HUES64 (cell line): ENCODE data around the gene MACROD2.

Experiments used
- H3K27ac ChIP-seq: 2 replicates; pipeline ENCODE4 v1.7.0; 2013; ENCODE audit warnings: low read depth, low read length, inconsistent platforms
- H3K27me3 ChIP-seq: 2 replicates; pipeline ENCODE4 v1.6.1; 2013; ENCODE audit warnings: mild to moderate bottlenecking, low read length; ENCODE audit not compliant: insufficient read depth
- H3K36me3 ChIP-seq: 2 replicates; pipeline ENCODE4 v1.6.1; 2013; ENCODE audit warnings: mild to moderate bottlenecking, low read length; ENCODE audit not compliant: insufficient read depth
- H3K4me1 ChIP-seq: 2 replicates; pipeline ENCODE4 v1.6.1; 2013; ENCODE audit warnings: mild to moderate bottlenecking, low read length, moderate library complexity; ENCODE audit not compliant: insufficient read depth
- H3K4me3 ChIP-seq: 2 replicates; pipeline ENCODE4 v1.5.1; 2013; ENCODE audit warnings: mild to moderate bottlenecking, low read length, moderate library complexity
- H3K9ac ChIP-seq: 2 replicates; pipeline ENCODE4 v1.6.1; 2013; ENCODE audit warnings: mild to moderate bottlenecking, low read depth, low read length
- H3K9me3 ChIP-seq: 2 replicates; pipeline ENCODE4 v1.6.1; 2013; ENCODE audit warnings: low read depth, low read length; ENCODE audit not compliant: insufficient read depth
- WGBS: fragments of 150-250, 120-280 bp; methylation state at CpG from one replicate; pipeline ENCODE4 v1.1.7; 2013; ENCODE audit warnings: missing lambda C conversion rate; 5-methylcytosine and 5-hydroxymethylcytosine counted together

Gene MACROD2

GRCh38 chr20:14410869-14411555 lies 415.7 kb downstream of the MACROD2 start:
- H3K27ac ChIP-seq: no peak overlapping the region
- WGBS: 84% methylated on average over 3 of the region's 3 CpGs
- no peaks in the 10 kb centered on the region for H3K27me3 ChIP-seq
- no peaks in the 10 kb centered on the region for H3K36me3 ChIP-seq
- no peak overlapping the region for H3K4me3 ChIP-seq
- H3K9me3 ChIP-seq: no peaks in the 10 kb centered on the region
- peaks cover 14% of the 10 kb centered on the region for H3K4me1 ChIP-seq
- H3K9ac ChIP-seq: no peak overlapping the region

- Histone ChIP-seq H3K9me3 (no peaks in the 10 kb centered on the region), H3K27me3 (no peaks in the 10 kb centered on the region), H3K4me3 (no peak overlapping the region), H3K9ac (no peak overlapping the region), H3K27ac (no peak overlapping the region), H3K4me1 (peaks cover 14% of the 10 kb centered on the region), H3K36me3 (no peaks in the 10 kb centered on the region)
- WGBS: 90% methylated on average over 4 of the region's 5 CpGs
Measured at GRCh38 chr20:14412065-14412681, 416.9 kb downstream of the MACROD2 start.

- Histone ChIP-seq H3K27ac (no peak overlapping the region), H3K36me3 (no peaks in the 10 kb centered on the region), H3K4me1 (peaks cover 22% of the 10 kb centered on the region), H3K9ac (no peak overlapping the region), H3K27me3 (no peaks in the 10 kb centered on the region), H3K9me3 (no peaks in the 10 kb centered on the region), H3K4me3 (no peak overlapping the region)
- WGBS: 92% methylated on average over 3 of the region's 3 CpGs
Measured at GRCh38 chr20:14413835-14414234, 418.5 kb downstream of the MACROD2 start.

GRCh38 chr20:14414560-14414959 lies 419.2 kb downstream of the MACROD2 start:
- Histone ChIP-seq H3K27me3 (no peaks in the 10 kb centered on the region), H3K9me3 (no peaks in the 10 kb centered on the region), H3K36me3 (no peaks in the 10 kb centered on the region), H3K27ac (no peak overlapping the region), H3K9ac (no peak overlapping the region), H3K4me1 (peaks cover 22% of the 10 kb centered on the region), H3K4me3 (no peak overlapping the region)
- whole genome bisulfite sequencing: 63% methylated on average over 2 of the region's 2 CpGs

- H3K4me1 ChIP-seq: peaks cover 22% of the 10 kb centered on the region
Measured at GRCh38 chr20:14415467-14415866, 420.2 kb downstream of the MACROD2 start.

GRCh38 chr20:14418376-14418775 lies 423.1 kb downstream of the MACROD2 start:
- H3K4me1 ChIP-seq: peaks cover 22% of the 10 kb centered on the region
- no peak overlapping the region for H3K9ac ChIP-seq
- 67% methylated on average over 2 of the region's 2 CpGs for WGBS
- no peak overlapping the region for H3K4me3 ChIP-seq
- H3K9me3 ChIP-seq: no peaks in the 10 kb centered on the region
- no peaks in the 10 kb centered on the region for H3K27me3 ChIP-seq
- no peak overlapping the region for H3K27ac ChIP-seq
- no peaks in the 10 kb centered on the region for H3K36me3 ChIP-seq

More at GRCh38 chr20:14415467-14415866, 420.2 kb downstream of the MACROD2 start:
- 86% methylated on average over 3 of the region's 3 CpGs for WGBS
- Histone ChIP-seq H3K27ac (no peak overlapping the region), H3K36me3 (no peaks in the 10 kb centered on the region), H3K4me3 (no peak overlapping the region), H3K27me3 (no peaks in the 10 kb centered on the region), H3K9ac (no peak overlapping the region), H3K9me3 (no peaks in the 10 kb centered on the region)

GRCh38 chr20:14422892-14423291 lies 427.6 kb downstream of the MACROD2 start:
- Histone ChIP-seq H3K4me1 (peaks cover 8% of the 10 kb centered on the region; the same call in 1 of the 2 replicates), H3K27ac (no peak overlapping the region), H3K9me3 (no peaks in the 10 kb centered on the region), H3K27me3 (no peaks in the 10 kb centered on the region), H3K36me3 (no peaks in the 10 kb centered on the region), H3K9ac (no peak overlapping the region), H3K4me3 (no peak overlapping the region)
- 83% methylated on average over 4 of the region's 4 CpGs for WGBS

- no peaks in the 10 kb centered on the region for H3K36me3 ChIP-seq
- 89% methylated on average over 2 of the region's 2 CpGs for WGBS
- H3K27ac ChIP-seq: no peak overlapping the region
- no peak overlapping the region for H3K4me3 ChIP-seq
- no peaks in the 10 kb centered on the region for H3K9me3 ChIP-seq
- 0 out of 2 replicates have a peak, but pooled peaks cover 7% of the 10 kb centered on the region for H3K4me1 ChIP-seq
- H3K27me3 ChIP-seq: no peaks in the 10 kb centered on the region
- no peak overlapping the region for H3K9ac ChIP-seq
Measured at GRCh38 chr20:14431568-14431967, 436.3 kb downstream of the MACROD2 start.

- Histone ChIP-seq H3K36me3 (no peaks in the 10 kb centered on the region), H3K9me3 (no peaks in the 10 kb centered on the region), H3K9ac (no peak overlapping the region), H3K27me3 (no peaks in the 10 kb centered on the region), H3K4me3 (no peak overlapping the region), H3K27ac (no peak overlapping the region), H3K4me1 (0 out of 2 replicates have a peak, but pooled peaks cover 7% of the 10 kb centered on the region)
- 89% methylated on average over 4 of the region's 4 CpGs for WGBS
Measured at GRCh38 chr20:14432085-14432484, 436.8 kb downstream of the MACROD2 start.

GRCh38 chr20:14432597-14432996 lies 437.3 kb downstream of the MACROD2 start:
- no peak overlapping the region for H3K9ac ChIP-seq
- no peak overlapping the region for H3K4me3 ChIP-seq
- no peak overlapping the region for H3K27ac ChIP-seq
- H3K4me1 ChIP-seq: 0 out of 2 replicates have a peak, but pooled peaks cover 7% of the 10 kb centered on the region
- no peaks in the 10 kb centered on the region for H3K27me3 ChIP-seq
- H3K36me3 ChIP-seq: no peaks in the 10 kb centered on the region
- H3K9me3 ChIP-seq: no peaks in the 10 kb centered on the region

GRCh38 chr20:14434384-14435136 lies 439.2 kb downstream of the MACROD2 start:
- Histone ChIP-seq H3K9ac (no peak overlapping the region), H3K4me1 (0 out of 2 replicates have a peak, but pooled peaks cover 7% of the 10 kb centered on the region), H3K4me3 (no peak overlapping the region), H3K27me3 (no peaks in the 10 kb centered on the region), H3K9me3 (peaks cover 12% of the 10 kb centered on the region; the same call in 1 of the 2 replicates), H3K36me3 (no peaks in the 10 kb centered on the region), H3K27ac (no peak overlapping the region)
- 88% methylated on average over 1 of the region's 1 CpG for WGBS
